SK-N-SH (cell line): ENCODE measurements around the gene TRIM28. TPM values are rescaled to one million over a fixed set of nuclear protein-coding genes. Genes with fewer than 3 reads are reported as not detected.

Experiments
- CTCF ChIA-PET: fragments of 300-600, 350-600 bp; formaldehyde crosslinking; extraction: SDS; loops from one replicate; lab custom pipeline; 2021; lab: Yijun Ruan, JAX
- POLR2A ChIA-PET: fragments of 350-600 bp; sonication (Branson Sonifier 250); formaldehyde crosslinking; extraction: SDS; loops from one replicate; lab custom pipeline; 2020; ENCODE audit warnings: antibody characterized with exemption, inconsistent platforms; lab: Yijun Ruan, JAX
- DNase-seq: peaks from one replicate; pipeline ENCODE4 v3.0.0; 2012
- H2AFZ ChIP-seq: fragments of 200-600 bp; sonication (generic); 2 replicates; pipeline ENCODE4 v1.8.1; 2016; ENCODE audit warnings: antibody characterized with exemption, mild to moderate bottlenecking, low read depth
- H3F3A ChIP-seq: fragments of 200-600 bp; sonication (generic); replicated peaks from 2 replicates; pipeline ENCODE3; 2016; ENCODE audit warnings: antibody characterized with exemption, mild to moderate bottlenecking; ENCODE audit not compliant: insufficient read depth
- H3K27ac ChIP-seq, 2 experiments: fragments of 200-500 bp in 1 of 2; fragments of 200-600 bp in 1 of 2; sonication (Bioruptor generic) in 1 of 2; sonication (generic), shearing (Covaris generic) in 1 of 2; 2 replicates each; pipeline versions ENCODE4 v1.5.1 to v1.6.1; 2014 to 2016; ENCODE audit warnings: low read depth in 2 of 2, inconsistent platforms in 1 of 2, low read length in 1 of 2, mild to moderate bottlenecking in 1 of 2, mixed read lengths in 1 of 2
- H3K27me3 ChIP-seq: fragments of 200-600 bp; sonication (generic), shearing (Covaris generic); 2 replicates; pipeline ENCODE4 v1.6.1; 2016; ENCODE audit warnings: mixed run types; ENCODE audit not compliant: insufficient read depth
- H3K36me3 ChIP-seq, 2 experiments: fragments of 200-500 bp in 1 of 2; fragments of 200-600 bp in 1 of 2; sonication (Bioruptor generic) in 1 of 2; sonication (generic) in 1 of 2; replicated peaks in 1 of 2; 2 replicates each; pipeline versions ENCODE3 to v1.5.1; 2014 to 2016; ENCODE audit warnings: low read length in 1 of 2, mild to moderate bottlenecking in 1 of 2; ENCODE audit not compliant: insufficient read depth in 2 of 2, control insufficient read depth in 1 of 2
- H3K4me1 ChIP-seq, 2 experiments: fragments of 200-500 bp in 1 of 2; fragments of 200-600 bp in 1 of 2; sonication (Bioruptor generic) in 1 of 2; sonication (generic), shearing (Covaris generic) in 1 of 2; 2 replicates each; pipeline versions ENCODE4 v1.5.1 to v1.6.1; 2014 to 2016; ENCODE audit warnings: low read depth in 1 of 2, low read length in 1 of 2, mixed run types in 1 of 2; ENCODE audit not compliant: insufficient read depth in 2 of 2, control insufficient read depth in 1 of 2
- H3K4me2 ChIP-seq: fragments of 200-600 bp; sonication (generic), shearing (Covaris generic); 2 replicates; pipeline ENCODE4 v1.6.1; 2017; ENCODE audit warnings: mixed run types
- H3K4me3 ChIP-seq, 2 experiments: fragments of 200-500 bp in 1 of 2; fragments of 200-600 bp in 1 of 2; sonication (Bioruptor generic) in 1 of 2; sonication (generic), shearing (Covaris generic) in 1 of 2; 2 replicates each; pipeline versions ENCODE4 v1.5.1 to v1.8.1; 2014 to 2016; ENCODE audit warnings: low read depth in 2 of 2, inconsistent platforms in 1 of 2, low read length in 1 of 2, mild to moderate bottlenecking in 1 of 2, mixed read lengths in 1 of 2, moderate library complexity in 1 of 2
- H3K79me2 ChIP-seq: fragments of 200-600 bp; sonication (generic); 2 replicates; pipeline ENCODE4 v1.8.1; 2017; ENCODE audit warnings: mild to moderate bottlenecking; ENCODE audit not compliant: insufficient read depth
- H3K9ac ChIP-seq: fragments of 200-600 bp; sonication (generic); 2 replicates; pipeline ENCODE4 v1.6.1; 2017; ENCODE audit warnings: mixed run types
- H3K9me2 ChIP-seq: fragments of 200-600 bp; sonication (generic); 2 replicates; pipeline ENCODE4 v1.6.1; 2017; ENCODE audit warnings: mixed run types
- H3K9me3 ChIP-seq: fragments of 200-600 bp; sonication (generic); 2 replicates; pipeline ENCODE4 v1.6.1; 2017; ENCODE audit warnings: mixed run types, mild to moderate bottlenecking, moderate library complexity
- H4K20me1 ChIP-seq: fragments of 200-600 bp; sonication (generic); 2 replicates; pipeline ENCODE4 v1.6.1; 2017; ENCODE audit warnings: mild to moderate bottlenecking, mixed run types; ENCODE audit not compliant: insufficient read depth
- CHD2 ChIP-seq: fragments of 150-350 bp; IDR thresholded peaks from 2 replicates; pipeline ENCODE4 v1.6.1; 2018; ENCODE audit warnings: low read length; ENCODE audit not compliant: partially characterized antibody
- EP300 ChIP-seq, 2 experiments: IDR thresholded peaks; 2 replicates each; pipeline versions ENCODE4 v1.4.0 to v1.6.1; 2012; ENCODE audit warnings: borderline replicate concordance in 1 of 2, low read depth in 1 of 2, low read length in 1 of 2
- EZH2phosphoT487 ChIP-seq: fragments of 200-600 bp; sonication (generic); IDR thresholded peaks from 2 replicates; pipeline ENCODE4 v1.6.1; 2017; ENCODE audit warnings: low read depth, mixed run types, mild to moderate bottlenecking, antibody characterized with exemption, moderate library complexity, borderline replicate concordance
- FOSL2 ChIP-seq: IDR thresholded peaks from 2 replicates; pipeline ENCODE4 v1.4.0; 2012; ENCODE audit warnings: low read depth, mild to moderate bottlenecking, moderate library complexity, borderline replicate concordance
- FOXJ3 ChIP-seq: sonication (generic); formaldehyde crosslinking; IDR thresholded peaks from 2 replicates; pipeline ENCODE4 v1.5.1; 2020; ENCODE audit warnings: mild to moderate bottlenecking, missing genetic modification reagents
- FOXM1 ChIP-seq: IDR thresholded peaks from 2 replicates; pipeline ENCODE4 v1.4.0; 2012; ENCODE audit warnings: low read depth, mild to moderate bottlenecking
- GATA2 ChIP-seq: sonication (generic); formaldehyde crosslinking; IDR thresholded peaks from 2 replicates; pipeline ENCODE4 v1.5.0; 2020; ENCODE audit warnings: mild to moderate bottlenecking, missing genetic modification reagents
- JUND ChIP-seq: IDR thresholded peaks from 2 replicates; pipeline ENCODE4 v1.4.0; 2012
- MEF2A ChIP-seq: IDR thresholded peaks from 2 replicates; pipeline ENCODE4 v1.4.0; 2012; ENCODE audit warnings: low read depth, borderline replicate concordance
- NRF1 ChIP-seq: IDR thresholded peaks from 2 replicates; pipeline ENCODE4 v1.6.1; 2012; ENCODE audit warnings: low read depth, mild to moderate bottlenecking, low read length
- RFX5 ChIP-seq: IDR thresholded peaks from 2 replicates; pipeline ENCODE4 v1.6.1; 2012; ENCODE audit warnings: mild to moderate bottlenecking, improper control_type of control experiment, low read length
- TAF1 ChIP-seq: IDR thresholded peaks from 2 replicates; pipeline ENCODE4 v1.6.1; 2012; ENCODE audit warnings: low read depth, mild to moderate bottlenecking, low read length, moderate library complexity, borderline replicate concordance
- TEAD4 ChIP-seq: IDR thresholded peaks from 2 replicates; pipeline ENCODE4 v1.4.0; 2012; ENCODE audit warnings: mild to moderate bottlenecking, borderline replicate concordance; ENCODE audit not compliant: insufficient read depth
- YY1 ChIP-seq: IDR thresholded peaks from 2 replicates; pipeline ENCODE4 v1.4.0; 2012; ENCODE audit warnings: low read depth, mild to moderate bottlenecking
- WGBS: methylation state at CpG from one replicate; pipeline ENCODE4 v1.1.6; 2017; ENCODE audit warnings: low lambda C conversion rate; 5-methylcytosine and 5-hydroxymethylcytosine counted together
- polyA plus RNA-seq, 3 experiments: library from polyadenylated mRNA; depleted of rRNA; stranded (reverse); fragments of >200 nt; gene quantifications; 2 replicates each; pipeline ENCODE4 v1.2.3, GENCODE V29; 2012
- TF ChIP-seq, protein P1 (sequence below): fragments of 150-350 bp; IDR thresholded peaks from 2 replicates; pipeline ENCODE4 v1.6.1; 2016; ENCODE audit warnings: mild to moderate bottlenecking, low read depth, low read length
- TF ChIP-seq, protein P2 (sequence below): IDR thresholded peaks from 2 replicates; pipeline ENCODE4 v1.6.1; 2012; ENCODE audit warnings: mild to moderate bottlenecking, low read depth, low read length, moderate library complexity
- TF ChIP-seq, protein P3 (sequence below): IDR thresholded peaks from 2 replicates; pipeline ENCODE4 v1.4.0; 2012; ENCODE audit warnings: low read depth, borderline replicate concordance
- TF ChIP-seq, protein P4 (sequence below): fragments of 150-350 bp; IDR thresholded peaks from 2 replicates; pipeline ENCODE4 v1.6.1; 2017; ENCODE audit warnings: antibody characterized with exemption, low read length, low read depth, borderline replicate concordance

The TRIM28 gene
- polyA plus RNA-seq, 1 of the 3 experiments (the other 2 are of a cell fraction) = 594 TPM

DNA sequence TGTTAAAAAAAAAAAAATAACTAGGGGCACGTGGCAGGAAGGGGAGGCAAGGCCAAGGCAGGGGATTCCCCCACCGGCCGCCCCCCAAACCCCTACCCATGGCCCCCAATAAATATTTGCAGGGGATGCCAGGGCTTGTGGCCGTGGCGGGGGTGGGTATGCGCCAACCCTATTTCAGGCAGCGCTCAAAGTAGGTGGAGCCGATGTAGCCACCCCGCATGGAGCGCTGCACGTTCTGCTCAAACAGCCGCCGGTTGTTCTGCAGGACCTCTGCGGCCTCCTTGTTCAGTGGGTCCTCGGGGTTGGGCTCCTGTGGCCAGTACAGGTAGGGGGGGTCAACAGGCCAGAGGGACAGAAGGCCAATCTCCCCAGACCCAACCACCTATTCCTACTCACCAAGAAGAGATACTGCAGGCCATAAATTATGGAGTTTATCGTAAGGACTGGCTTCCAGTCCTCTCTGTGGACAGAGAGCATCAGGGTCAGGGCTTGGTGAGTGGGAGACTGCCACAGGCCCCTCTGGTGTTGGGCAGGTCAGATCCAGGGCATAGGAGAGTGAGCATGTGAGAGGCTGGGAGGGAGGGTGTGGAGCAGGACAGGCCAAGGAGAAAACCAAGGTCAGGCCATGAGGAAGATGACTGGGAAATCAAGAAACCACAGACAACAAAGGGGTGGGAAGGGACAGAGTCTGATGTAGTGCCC is 12.2 kb downstream of the TRIM28 start:
- H3K9me3 ChIP-seq = no peaks in the 10 kb centered on the region
- H3K4me3 ChIP-seq = no peak overlapping the region
- TF ChIP-seq GATA2 (CRISPR knock-in tag) (no peak), RFX5 (no peak), MEF2A (no peak), TEAD4 (no peak), NRF1 (no peak), TAF1 (no peak), CHD2 (no peak), FOSL2 (no peak), EP300 (IDR thresholded peaks at IDR 0.05; ENCODE audit: borderline replicate concordance in 1 of 2, low read depth in 1 of 2, low read length in 1 of 2) (no peak), YY1 (no peak), FOXJ3 (CRISPR knock-in tag) (no peak), EZH2phosphoT487 (no peak), JUND (no peak), FOXM1 (no peak)
- TF ChIP-seq, protein P1, sequence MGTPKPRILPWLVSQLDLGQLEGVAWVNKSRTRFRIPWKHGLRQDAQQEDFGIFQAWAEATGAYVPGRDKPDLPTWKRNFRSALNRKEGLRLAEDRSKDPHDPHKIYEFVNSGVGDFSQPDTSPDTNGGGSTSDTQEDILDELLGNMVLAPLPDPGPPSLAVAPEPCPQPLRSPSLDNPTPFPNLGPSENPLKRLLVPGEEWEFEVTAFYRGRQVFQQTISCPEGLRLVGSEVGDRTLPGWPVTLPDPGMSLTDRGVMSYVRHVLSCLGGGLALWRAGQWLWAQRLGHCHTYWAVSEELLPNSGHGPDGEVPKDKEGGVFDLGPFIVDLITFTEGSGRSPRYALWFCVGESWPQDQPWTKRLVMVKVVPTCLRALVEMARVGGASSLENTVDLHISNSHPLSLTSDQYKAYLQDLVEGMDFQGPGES = no peak
- TF ChIP-seq, protein P2, sequence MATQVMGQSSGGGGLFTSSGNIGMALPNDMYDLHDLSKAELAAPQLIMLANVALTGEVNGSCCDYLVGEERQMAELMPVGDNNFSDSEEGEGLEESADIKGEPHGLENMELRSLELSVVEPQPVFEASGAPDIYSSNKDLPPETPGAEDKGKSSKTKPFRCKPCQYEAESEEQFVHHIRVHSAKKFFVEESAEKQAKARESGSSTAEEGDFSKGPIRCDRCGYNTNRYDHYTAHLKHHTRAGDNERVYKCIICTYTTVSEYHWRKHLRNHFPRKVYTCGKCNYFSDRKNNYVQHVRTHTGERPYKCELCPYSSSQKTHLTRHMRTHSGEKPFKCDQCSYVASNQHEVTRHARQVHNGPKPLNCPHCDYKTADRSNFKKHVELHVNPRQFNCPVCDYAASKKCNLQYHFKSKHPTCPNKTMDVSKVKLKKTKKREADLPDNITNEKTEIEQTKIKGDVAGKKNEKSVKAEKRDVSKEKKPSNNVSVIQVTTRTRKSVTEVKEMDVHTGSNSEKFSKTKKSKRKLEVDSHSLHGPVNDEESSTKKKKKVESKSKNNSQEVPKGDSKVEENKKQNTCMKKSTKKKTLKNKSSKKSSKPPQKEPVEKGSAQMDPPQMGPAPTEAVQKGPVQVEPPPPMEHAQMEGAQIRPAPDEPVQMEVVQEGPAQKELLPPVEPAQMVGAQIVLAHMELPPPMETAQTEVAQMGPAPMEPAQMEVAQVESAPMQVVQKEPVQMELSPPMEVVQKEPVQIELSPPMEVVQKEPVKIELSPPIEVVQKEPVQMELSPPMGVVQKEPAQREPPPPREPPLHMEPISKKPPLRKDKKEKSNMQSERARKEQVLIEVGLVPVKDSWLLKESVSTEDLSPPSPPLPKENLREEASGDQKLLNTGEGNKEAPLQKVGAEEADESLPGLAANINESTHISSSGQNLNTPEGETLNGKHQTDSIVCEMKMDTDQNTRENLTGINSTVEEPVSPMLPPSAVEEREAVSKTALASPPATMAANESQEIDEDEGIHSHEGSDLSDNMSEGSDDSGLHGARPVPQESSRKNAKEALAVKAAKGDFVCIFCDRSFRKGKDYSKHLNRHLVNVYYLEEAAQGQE = no peak
- TF ChIP-seq, protein P3, sequence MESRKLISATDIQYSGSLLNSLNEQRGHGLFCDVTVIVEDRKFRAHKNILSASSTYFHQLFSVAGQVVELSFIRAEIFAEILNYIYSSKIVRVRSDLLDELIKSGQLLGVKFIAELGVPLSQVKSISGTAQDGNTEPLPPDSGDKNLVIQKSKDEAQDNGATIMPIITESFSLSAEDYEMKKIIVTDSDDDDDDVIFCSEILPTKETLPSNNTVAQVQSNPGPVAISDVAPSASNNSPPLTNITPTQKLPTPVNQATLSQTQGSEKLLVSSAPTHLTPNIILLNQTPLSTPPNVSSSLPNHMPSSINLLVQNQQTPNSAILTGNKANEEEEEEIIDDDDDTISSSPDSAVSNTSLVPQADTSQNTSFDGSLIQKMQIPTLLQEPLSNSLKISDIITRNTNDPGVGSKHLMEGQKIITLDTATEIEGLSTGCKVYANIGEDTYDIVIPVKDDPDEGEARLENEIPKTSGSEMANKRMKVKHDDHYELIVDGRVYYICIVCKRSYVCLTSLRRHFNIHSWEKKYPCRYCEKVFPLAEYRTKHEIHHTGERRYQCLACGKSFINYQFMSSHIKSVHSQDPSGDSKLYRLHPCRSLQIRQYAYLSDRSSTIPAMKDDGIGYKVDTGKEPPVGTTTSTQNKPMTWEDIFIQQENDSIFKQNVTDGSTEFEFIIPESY = no peak
- TF ChIP-seq, protein P4, sequence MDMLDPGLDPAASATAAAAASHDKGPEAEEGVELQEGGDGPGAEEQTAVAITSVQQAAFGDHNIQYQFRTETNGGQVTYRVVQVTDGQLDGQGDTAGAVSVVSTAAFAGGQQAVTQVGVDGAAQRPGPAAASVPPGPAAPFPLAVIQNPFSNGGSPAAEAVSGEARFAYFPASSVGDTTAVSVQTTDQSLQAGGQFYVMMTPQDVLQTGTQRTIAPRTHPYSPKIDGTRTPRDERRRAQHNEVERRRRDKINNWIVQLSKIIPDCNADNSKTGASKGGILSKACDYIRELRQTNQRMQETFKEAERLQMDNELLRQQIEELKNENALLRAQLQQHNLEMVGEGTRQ = no peak
- TF ChIP-seq, all 33 proteins: peak for 0
- no peaks in the 10 kb centered on the region for H3K9me2 ChIP-seq
- no peaks in the 10 kb centered on the region for H3K27me3 ChIP-seq
- H3K9ac ChIP-seq = peak overlapping the region; percentile 63; the same call in 1 of the 2 replicates
- peaks cover 24 to 54% of the 10 kb centered on the region in 2 experiments; a peak in 3 of 4 replicates for H3K4me1 ChIP-seq
- DNase-seq = no peak
- peaks cover 29 to 34% of the 10 kb centered on the region in 2 experiments for H3K36me3 ChIP-seq
- 92% methylated on average over 16 of the region's 16 CpGs for WGBS
- no peak overlapping the region for H2AFZ ChIP-seq
- no peak overlapping the region; the same call in 1 of the 2 replicates for H3K4me2 ChIP-seq
- H4K20me1 ChIP-seq = peaks cover 9% of the 10 kb centered on the region; the same call in 1 of the 2 replicates
- peak overlapping the region; percentile 3 to 90; a peak in 2 of 4 replicates for H3K27ac ChIP-seq
- H3F3A ChIP-seq = peaks cover 61% of the 10 kb centered on the region
- peaks cover 45% of the 10 kb centered on the region for H3K79me2 ChIP-seq
- CTCF ChIA-PET = interaction anchor here (1.1 to 9.1 kb wide), 4 partner anchors 11 to 42 kb away, joined by 3 to 81 read pairs (median 6); partner anchors contain the start of gene ZBTB45
- POLR2A ChIA-PET = interaction anchor here (1.5 to 4.3 kb wide), 4 partner anchors 11 to 42 kb away, joined by 9 to 49 read pairs (median 26); partner anchors contain the start of genes TRIM28 and ZBTB45
